ENCODE data around the gene CPSF3.

Gene CPSF3

DNA sequence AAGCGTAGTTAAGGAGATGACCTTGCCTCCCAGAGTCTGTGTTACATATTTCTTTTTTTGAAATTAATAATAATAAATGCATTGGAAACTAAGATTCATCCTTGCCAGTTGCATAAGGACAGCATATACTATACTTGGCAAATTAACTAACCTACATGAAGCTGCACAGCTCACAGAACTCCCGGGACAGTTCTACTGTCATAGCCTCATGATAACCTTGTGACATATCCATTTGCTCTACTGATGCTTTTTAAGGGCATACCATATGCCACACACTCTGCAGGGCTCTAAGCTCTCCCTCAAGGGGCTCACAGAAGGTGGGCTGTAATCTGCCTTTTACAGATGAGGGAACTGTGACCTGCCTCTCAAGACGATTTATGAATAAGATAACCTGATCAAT lies 3.9 kb upstream of the CPSF3 start:
- DNase-seq (ENCODE audit: low read depth): no peak

DNA sequence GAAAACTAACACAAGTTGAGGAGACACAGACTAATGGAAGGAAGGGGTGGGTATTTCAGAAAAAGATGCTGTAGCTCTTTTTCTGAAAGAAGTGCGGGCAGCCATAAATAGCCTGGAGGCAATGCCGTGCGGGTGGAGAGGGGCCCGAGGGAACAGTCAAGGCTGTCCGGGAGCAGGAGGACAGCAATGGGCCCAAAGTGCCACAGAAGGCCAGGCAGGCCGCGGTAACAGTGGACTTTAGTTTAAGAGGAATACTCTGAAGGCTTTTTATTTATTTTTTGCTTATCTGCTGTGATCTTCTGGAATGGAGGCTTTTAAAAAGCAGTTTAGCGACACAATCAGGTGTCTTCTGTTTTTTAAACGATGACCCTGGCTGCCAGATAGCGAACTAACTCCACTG lies 3.0 kb upstream of the CPSF3 start:
- no peak for DNase-seq (ENCODE audit: low read depth)

DNA sequence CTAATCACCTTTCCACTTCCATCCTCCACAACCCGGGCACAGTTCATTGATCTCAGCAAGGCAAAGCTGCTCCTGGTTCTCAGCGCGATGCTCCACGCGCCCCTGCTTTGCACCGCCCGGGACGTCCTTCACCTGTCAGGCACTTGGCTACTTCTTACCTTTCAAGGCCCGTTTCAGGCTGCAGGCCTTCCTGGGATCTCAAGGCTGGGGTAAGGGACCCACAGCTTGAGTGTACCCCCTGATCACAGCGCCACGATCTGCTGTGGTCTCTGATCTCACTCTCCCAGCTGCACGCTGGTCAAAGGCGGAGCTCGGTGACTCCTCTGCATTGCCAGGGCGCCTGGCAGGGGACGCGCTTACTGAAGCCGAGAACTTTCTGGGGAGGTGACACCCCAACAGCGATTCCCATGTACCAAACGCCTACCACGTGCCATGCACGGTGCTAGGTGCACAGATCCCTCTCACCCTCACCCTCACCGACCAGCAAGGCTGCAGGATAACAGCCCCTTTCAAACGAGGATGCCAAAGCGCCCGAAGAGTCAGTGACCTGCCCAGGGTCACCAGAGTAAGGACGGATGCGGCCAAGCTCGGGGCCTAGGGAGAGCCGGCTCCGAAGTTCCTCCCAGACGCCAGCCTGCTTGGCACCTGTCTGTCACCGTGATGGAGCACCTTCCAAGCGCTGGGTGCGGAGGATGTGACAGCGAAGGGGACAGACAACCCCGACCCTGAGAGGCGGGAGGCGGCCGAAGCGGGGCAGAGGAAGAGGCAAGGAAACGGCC lies 944 bp upstream of the CPSF3 start:
- DNase-seq (ENCODE audit: low read depth): no peak

DNA sequence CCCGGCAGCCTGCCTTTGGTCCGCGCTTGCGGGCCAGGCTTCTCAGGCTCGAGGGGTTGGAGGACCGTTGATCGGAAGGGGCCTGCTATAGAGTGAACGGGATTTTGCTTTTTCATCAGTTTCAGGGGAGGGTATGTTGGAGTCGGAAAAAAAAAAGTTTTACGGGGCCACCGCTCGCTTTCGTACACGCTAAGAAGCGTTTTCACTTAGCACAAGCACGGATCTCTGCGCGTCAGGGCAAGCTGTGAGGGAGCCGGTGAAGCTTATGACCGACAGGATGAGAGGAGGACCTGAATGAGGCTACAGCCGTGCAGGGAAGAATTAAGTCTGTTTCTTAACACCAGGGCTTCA lies 443 bp downstream of the CPSF3 start:
- no peak for DNase-seq (ENCODE audit: low read depth)

DNA sequence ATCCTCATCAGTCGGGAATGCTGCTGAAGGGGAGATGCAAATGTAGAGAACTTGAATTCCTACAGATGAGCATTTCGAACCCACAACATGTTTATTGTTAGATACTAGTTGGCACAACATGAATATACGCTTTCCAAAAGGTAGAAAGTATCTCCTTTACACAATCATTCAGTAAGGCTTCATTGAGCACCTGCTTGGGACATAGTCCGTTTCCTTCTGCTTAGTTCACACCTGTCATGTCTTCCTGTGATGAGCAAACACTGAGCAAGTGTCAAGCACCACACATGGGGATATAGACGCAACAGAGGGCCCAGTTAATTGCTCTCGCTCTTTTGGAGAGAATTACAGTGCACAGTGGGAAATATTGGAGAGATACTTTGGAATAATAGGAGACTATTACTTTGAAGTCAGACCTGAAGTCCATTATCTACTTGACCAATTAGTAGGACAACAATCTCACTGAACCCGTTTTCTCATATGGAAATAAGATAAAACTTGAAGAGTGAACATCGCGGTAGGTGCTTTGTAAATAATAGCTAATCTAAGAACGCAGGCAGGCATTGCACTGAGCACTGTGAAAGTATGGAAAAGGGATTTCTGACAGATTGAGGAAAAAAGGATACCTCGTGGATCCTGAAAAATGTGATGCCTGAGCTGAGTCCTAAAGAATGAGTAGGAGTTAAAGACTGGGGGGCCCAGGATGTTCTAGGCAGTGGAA lies 1.2 kb downstream of the CPSF3 start:
- no peak for DNase-seq (ENCODE audit: low read depth)

DNA sequence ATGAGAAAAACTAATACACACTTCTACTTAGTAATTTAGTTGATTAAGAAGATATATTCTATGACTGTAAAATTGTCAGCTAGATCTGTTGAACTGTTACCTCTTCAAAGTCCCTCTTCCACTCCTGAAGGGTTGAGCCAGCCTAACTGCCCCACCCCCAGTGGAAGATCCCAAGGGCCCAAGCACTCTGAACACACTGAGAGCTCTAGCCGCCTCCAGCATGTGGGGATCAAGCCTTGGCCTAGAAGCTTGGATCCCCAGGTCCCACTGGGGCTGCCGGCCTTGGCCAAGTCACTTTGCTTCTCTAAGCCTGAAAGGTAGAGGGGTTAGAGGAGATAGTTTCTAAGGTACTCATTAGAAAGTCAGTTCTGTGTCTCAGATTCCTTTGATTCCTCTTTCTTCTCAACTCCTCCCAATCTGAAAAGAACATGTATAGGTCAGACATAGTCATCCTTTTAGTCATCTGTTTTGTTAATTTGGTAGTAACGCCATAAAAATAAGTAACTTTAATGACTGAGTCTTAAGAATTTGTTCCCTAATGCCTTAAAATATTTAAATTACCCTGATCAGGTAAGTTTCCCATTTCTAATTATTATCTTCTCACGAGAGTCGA lies 5.6 kb downstream of the CPSF3 start:
- DNase-seq (ENCODE audit: low read depth): no peak

DNA sequence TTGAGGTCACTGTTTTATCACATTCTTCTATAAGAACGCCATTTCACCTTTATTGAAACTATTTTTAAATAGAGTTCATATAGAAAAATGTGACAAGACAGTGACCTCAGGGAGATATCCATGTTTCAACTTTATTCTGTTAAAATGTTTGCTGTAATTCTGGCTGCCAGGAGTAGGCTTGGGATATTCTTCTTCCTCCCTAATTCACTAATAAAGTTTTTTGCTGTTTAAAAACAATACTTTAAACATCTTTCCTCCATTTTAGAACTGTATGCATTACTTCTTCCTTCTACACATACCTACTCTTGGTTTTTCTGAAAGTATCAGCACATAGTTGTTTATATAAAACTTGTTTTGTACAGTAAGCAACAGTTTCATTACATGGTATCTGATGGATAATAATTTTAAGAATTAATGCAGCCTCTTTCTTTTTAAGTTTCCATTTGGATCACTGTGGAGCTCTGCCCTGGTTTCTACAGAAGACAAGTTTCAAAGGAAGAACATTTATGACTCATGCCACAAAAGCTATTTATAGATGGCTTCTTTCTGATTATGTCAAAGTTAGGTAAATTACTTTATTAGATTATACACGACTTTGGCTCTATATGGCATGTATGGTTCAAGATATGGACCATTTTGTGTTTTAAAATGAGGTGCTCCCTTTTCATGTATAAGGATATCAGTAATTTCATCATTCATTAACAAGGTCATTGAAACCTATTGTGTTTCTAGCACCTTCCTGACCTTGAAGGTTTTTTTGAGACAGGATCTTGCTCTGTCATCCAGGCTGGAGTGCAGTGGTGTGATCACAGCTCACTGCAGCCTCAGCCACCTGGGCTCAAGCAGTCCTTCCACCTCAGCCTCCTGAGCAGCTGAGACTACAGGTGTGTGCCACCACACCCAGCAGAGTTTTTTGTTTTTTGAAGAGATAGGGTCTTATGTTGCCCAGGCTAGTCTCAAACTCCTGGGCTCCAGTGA lies 7.2 kb downstream of the CPSF3 start:
- no peak for DNase-seq (ENCODE audit: low read depth)

DNA sequence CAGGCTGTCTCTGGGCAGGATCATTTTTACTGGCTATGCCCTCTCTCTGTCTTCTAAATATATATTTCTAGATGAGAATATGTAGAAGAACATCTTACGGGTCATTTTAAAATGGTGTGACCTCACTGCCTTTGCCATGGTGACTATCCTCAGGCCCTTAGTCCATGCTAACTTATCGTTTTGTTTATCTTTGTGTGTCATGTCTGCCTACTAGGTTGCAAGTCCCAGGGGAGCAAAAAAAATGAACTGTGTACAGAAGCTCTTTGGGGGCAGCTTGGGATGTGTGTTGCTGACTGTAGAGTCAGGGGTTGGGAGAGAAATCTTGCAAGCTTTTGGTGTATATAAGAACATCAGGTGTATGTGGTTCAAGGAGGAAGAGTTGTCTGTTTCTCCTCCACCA lies 11.0 kb downstream of the CPSF3 start:
- no peak for DNase-seq (ENCODE audit: low read depth)

DNA sequence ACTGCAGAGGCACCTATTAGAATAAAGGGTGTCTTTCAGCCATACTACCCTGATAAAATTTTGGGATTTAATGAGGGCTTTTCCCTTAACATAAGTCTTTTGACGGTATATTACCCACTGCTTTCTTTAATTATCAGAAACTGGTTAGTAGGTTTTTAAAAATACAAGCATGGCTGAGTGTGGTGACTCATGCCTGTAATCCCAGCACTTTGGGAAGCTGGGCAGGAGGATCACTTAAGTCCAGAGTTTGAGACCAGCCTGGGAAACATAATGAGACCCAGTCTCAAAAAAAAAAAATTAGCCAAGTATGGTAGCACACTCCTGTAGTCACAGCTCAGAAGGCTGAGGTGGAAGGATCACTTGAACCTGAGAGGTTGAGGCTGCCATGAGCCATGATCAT lies 16.1 kb downstream of the CPSF3 start:
- no peak for DNase-seq (ENCODE audit: low read depth)

DNA sequence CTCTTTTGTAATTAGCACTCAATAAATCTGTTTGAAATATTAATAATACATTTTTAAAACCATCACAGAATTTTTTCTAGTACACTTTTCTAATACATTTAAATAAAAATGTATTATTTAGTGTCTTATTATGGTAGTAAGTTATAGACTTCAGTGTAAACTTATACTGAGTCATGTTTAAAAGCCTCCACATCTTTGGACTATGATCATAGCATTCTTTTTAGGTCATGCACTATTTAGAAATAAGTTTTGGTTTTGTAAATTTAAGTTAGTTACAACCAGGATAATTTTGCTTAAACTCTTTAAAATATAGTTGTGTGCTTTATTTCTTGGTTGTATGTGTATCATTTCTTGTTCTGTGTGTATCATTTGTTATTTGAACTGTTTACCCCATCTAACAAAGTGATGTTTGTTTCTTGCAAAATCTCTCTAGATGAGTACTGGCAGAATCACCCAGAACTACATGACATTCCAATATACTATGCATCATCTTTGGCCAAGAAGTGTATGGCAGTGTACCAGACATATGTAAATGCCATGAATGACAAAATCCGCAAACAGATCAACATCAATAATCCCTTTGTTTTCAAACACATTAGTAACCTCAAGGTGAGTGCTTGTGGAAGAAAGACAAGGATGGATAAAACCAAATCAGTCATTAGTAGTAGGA lies 16.7 kb downstream of the CPSF3 start:
- DNase-seq (ENCODE audit: low read depth): no peak

DNA sequence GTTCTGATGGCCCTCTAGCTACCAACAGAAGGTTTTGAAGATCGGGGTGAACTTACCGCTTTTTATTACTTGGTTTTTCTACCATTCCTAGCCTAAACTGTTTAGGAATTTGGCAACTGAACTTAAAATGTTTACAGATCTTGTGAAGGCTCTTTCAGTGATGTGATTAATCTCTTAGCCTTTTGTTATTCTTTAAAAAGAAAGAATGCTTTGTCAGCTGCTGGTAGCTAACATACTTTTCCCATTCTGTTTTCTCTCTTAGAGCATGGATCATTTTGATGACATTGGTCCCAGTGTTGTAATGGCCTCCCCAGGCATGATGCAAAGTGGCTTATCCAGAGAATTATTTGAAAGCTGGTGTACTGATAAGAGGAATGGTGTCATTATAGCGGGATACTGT lies 18.1 kb downstream of the CPSF3 start:
- no peak for DNase-seq (ENCODE audit: low read depth)

DNA sequence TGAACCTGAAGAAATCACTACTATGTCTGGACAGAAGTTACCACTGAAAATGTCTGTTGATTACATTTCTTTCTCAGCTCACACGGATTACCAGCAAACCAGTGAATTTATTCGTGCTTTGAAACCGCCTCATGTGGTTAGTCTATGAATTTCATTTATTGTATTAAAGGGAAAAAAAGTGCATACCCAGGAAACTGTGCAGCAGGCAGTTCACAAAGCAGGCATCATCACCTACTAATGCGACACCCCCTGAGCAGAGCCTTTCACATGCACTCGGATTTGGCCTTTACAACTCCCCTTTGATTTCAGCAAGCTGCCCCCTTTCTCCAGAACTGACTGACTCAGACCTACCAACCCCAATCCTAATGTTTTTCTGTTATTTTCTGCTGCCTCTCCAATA lies 20.1 kb downstream of the CPSF3 start:
- no peak for DNase-seq (ENCODE audit: low read depth)

DNA sequence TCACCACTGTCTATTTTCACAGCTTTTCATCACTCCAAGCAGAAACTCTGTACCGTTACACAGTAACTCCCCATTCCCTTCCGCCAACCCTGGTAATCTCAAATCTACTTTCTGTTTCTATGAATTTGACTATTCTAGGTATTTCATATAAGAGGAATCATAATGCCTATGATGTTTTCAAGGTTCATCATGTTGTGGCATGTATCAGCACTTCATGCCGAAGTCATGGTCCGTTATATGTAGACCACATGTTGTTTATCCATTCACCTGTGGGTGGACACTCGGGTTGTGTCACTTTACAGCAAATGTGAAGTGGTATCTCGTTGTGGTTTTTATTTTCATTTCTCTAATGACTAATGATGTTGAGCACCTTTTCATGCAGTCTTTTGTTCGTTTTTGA lies 21.6 kb downstream of the CPSF3 start:
- no peak for DNase-seq (ENCODE audit: low read depth)

DNA sequence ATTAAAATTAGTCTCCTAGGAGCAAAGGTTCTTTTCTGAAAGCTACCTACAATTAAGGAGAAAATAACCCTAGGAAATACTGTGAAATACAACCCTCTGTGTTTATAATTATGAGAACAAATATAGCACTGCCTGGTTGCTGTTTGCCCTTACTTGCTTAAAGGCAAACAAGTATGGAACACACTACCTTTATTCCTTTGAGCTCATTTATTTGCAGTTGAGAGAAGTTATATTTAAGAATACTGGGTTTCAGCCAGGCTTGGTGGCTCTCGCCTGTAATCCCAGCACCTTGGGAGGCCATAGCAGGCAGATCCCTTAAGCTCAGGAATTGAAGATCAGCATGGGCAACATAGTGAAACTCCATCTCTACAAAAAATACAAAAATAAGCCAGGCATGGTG lies 27.8 kb downstream of the CPSF3 start:
- DNase-seq (ENCODE audit: low read depth): no peak

DNA sequence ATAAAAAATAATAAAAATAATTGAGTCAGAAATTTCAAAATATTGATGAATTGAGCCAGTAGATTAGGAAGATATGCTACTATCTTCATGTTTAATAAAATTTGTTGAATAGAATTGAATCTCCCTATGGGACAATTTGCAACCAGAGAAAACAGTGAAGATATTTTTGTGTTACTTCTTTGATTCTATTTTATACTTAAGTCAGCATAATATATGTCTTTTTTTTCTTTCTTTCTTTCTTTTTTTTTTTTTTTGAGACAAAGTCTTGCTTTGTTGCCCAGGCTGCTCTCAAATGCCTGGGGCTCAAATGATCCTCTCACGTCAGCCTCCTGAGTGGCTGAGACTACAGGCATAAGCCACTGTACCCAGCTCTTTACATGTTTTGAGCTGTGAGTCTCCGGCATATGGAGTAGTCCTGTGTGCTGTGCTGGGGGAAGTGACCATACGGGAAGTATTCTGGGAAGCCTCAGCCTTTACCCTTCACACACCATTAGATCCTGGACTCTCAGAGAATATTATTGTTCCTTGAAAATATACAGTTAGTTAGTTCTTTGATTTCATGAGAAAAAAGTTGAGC lies 37.1 kb downstream of the CPSF3 start:
- DNase-seq (ENCODE audit: low read depth): no peak

DNA sequence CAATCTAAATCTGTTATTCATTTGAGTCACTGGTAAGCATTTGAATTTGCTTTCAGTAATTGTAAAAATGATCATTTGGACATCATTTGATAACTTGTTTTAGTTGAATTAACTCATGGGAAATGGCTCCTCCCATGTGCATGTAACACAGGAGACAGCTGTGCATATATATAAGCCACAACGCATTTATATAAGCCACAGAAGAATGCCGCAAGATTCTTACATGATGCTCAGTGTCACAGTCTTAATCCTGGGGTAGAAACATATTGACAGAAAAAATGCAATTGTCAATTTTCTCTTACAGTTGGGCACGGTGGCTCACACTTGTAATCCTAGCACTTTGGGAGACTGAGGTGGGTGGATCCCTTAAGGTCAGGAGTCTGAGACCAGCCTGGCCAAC lies 37.6 kb downstream of the CPSF3 start:
- no peak for DNase-seq (ENCODE audit: low read depth)

DNA sequence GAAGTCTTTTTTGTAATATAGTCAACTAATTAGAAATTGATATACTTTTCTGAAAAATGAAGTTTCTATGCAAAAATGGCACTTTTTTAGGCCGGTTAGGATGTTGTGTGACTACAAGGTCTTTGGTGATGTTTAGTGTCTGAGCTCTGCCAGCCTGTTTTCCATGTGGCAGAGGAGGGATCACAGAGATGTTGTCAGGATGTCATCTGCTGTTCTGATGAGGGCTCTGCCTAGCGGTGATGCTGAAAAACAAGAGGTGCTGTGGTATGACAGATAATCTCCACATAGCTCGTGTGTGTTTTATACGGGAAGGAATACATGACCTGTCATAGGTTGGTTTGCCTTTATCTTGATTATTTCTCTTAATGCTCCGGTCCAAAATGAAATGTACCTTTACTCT lies 38.9 kb downstream of the CPSF3 start:
- no peak for DNase-seq (ENCODE audit: low read depth)

DNA sequence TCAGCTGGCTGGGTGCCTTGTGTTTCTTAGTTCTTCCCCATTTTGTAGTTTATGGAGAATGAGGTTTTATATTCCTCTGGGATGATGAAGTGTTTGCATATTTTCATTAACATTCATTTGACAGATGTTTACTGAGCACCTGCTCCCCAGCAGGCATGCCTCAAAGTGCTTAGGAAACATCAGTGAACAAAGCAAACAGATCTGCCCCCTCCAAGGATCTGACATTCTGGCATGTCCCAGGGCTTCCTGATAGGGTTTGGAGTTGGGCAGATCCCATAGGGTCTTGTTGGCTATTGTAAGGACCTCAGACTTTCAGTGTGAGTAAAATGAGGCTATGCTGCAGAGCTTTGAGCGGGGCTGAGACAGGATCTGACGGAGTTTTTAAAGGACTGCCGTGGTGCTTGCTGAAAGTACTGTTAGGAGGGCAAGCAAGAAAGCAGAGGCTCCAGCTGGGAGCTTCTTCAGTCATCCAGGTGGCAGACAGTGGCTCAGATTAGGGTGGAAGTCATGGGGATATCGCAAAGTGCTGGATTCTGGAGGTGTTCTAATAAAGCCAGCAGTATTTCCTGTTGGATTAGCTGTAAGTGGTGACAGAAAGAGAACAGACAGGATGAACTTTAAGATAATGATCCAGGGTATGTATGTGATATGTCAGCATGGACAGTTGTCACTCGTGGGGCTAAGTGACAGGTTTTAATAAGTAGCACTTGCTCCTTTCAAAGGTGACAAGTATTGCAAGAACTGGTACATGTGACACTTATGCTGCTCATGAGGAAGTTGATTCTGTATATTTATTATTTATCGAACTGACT lies 39.6 kb downstream of the CPSF3 start:
- no peak for DNase-seq (ENCODE audit: low read depth)

DNA sequence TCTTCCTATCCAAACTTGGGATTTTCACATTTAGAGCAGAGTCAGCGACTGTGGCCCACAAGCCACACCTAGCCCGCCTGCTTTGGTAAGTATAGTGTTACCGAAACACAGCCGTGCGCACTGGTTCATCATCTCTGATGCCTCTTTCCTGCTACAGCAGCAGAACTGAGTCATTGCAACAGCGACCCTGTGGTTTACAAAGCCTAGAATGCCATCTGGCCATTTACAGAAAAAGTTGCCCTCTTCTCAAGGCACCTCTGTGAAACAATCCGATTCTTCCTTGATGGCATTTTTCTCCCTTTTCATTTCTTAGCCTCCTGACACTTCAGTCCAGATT lies 40.2 kb downstream of the CPSF3 start:
- no peak for DNase-seq (ENCODE audit: low read depth)

DNA sequence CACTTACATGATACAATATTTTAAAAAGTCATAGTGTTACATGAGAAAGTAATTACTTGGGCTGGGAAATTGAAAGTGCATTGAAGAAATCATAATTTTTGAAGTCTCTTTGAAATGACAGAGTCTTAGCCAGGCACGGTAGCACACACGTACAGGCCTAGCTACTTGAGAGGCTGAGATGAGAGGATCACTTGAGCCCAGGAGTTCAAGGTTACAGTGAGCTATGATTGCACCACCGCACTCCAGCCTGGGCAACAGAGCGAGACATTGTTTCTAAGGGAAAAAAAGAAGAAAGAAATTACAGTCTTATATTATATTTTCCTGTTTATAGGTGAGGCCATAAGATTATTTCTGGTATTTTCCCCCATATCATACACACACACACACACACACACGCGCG lies 41.7 kb downstream of the CPSF3 start:
- DNase-seq (ENCODE audit: low read depth): no peak
